ENCODE measurements around the gene LAMA2. TPM values are rescaled to one million over a fixed set of nuclear protein-coding genes. Genes with fewer than 3 reads are reported as not detected.

The LAMA2 gene
- total and polyA plus RNA-seq, 5 donors from 2014 or later, result 0.06 to 0.47 (median 0.09) TPM

DNA sequence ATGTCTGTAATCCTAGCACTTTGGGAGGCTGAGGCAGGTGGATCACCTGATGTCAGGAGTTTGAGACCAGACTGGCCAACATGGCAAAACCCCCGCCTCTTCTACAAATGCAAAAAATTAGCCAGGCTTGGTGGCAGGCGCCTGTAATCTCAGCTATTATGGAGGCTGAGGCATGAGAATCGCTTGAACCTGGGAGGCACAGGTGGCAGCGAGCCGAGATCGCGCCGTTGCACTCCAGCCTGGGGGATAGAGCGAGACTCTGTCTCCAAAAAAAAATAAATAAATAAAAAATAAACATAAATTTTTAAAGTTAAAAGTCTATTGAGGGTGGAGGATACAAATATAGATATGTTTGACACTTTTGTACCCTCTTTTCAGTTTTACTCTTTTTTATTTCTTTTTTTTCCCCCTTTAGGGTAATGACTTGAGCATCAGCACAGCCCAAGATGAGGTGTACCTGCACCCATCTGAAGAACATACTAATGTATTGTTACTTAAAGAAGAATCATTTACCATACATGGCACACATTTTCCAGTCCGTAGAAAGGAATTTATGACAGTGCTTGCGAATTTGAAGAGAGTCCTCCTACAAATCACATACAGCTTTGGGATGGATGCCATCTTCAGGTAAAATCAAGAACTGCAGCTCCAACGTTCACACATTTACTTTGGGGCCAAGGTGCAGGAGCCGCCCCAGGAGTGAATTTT, 368.9 kb downstream of the LAMA2 start:
- H3K4me1 ChIP-seq (ENCODE audit: control insufficient read depth, insufficient read depth, low read length, poor library complexity, severe bottlenecking), result no peaks in the 10 kb centered on the region
- Mint-ChIP-seq H3K27ac (no peak overlapping the region), H3K4me3 (no peak overlapping the region), H3K36me3 (no peaks in the 10 kb centered on the region), H3K4me1 (peaks cover 0 to 3% (median 0%) of the 10 kb centered on the region in 4 donors), H3K9me3 (peaks cover 0 to 1% (median 0%) of the 10 kb centered on the region in 7 donors), H3K27me3 (peaks cover 34% of the 10 kb centered on the region)
- H3K4me3 ChIP-seq (ENCODE audit: low read depth, low read length), result no peak overlapping the region
- no peaks in the 10 kb centered on the region for H3K36me3 ChIP-seq (ENCODE audit: control insufficient read depth, insufficient read depth, low read length)
- no peaks in the 10 kb centered on the region for H3K9me3 ChIP-seq (ENCODE audit: control insufficient read depth in 2 of 2, low read length in 2 of 2)
- no peak for ATAC-seq (ENCODE audit: low read depth in 2 of 2)
- peaks cover 2% of the 10 kb centered on the region for H3K27me3 ChIP-seq (ENCODE audit: control insufficient read depth, insufficient read depth, low read length)
- H3K27ac ChIP-seq (ENCODE audit: insufficient read depth, low read length, poor library complexity, severe bottlenecking), result no peak overlapping the region
- peak in 2 of 3 donors; percentile 13 to 63 for DNase-seq

DNA sequence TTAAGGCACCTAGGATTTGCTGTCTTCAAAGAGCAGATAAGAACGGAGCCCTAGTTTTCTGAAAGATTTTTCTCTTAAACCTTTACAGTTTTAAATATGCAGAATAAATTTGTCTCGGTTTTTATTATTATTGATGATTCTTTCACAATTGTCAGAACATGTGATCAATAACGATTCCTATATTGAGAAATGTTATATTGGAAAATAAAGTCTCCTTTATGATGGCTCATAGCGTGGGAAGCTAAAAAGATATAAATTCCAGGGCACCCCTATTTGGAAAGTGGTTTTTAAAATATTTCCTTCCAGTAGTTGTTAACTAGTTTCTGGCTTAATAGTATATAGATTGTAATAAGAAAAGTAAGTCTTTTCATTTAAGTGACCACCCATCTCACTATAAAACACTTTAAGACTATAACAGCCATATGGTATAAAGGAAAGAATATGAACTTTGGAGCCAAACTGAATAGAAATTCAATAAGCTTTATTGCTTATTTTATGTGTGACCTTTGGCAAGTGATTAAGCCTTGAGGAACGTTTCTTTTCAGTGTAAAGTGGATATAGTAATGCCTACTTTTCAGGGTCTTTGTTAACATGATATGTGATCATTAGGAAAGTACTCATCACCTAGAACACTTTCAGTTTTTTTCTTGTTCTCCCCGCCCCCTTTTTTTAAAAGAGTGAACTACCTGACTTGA, 369.6 kb downstream of the LAMA2 start:
- DNase-seq (no peak), ATAC-seq (ENCODE audit: low read depth in 2 of 2) (no peak)
- H3K4me3 Mint-ChIP-seq, result no peak overlapping the region
- no peak overlapping the region for H3K27ac ChIP-seq (ENCODE audit: insufficient read depth, low read length, poor library complexity, severe bottlenecking)
- H3K4me1 Mint-ChIP-seq, result peaks cover 0 to 3% (median 0%) of the 10 kb centered on the region in 4 donors
- H3K4me1 ChIP-seq (ENCODE audit: control insufficient read depth, insufficient read depth, low read length, poor library complexity, severe bottlenecking), result no peaks in the 10 kb centered on the region
- H3K9me3 Mint-ChIP-seq, result peaks cover 0 to 1% (median 0%) of the 10 kb centered on the region in 7 donors
- no peaks in the 10 kb centered on the region for H3K9me3 ChIP-seq (ENCODE audit: control insufficient read depth in 2 of 2, low read length in 2 of 2)
- H3K36me3 ChIP-seq (ENCODE audit: control insufficient read depth, insufficient read depth, low read length), result no peaks in the 10 kb centered on the region
- H3K27ac Mint-ChIP-seq, result no peak overlapping the region
- H3K36me3 Mint-ChIP-seq, result no peaks in the 10 kb centered on the region
- peaks cover 34% of the 10 kb centered on the region for H3K27me3 Mint-ChIP-seq
- no peak overlapping the region for H3K4me3 ChIP-seq (ENCODE audit: low read depth, low read length)
- H3K27me3 ChIP-seq (ENCODE audit: control insufficient read depth, insufficient read depth, low read length), result peaks cover 2% of the 10 kb centered on the region

DNA sequence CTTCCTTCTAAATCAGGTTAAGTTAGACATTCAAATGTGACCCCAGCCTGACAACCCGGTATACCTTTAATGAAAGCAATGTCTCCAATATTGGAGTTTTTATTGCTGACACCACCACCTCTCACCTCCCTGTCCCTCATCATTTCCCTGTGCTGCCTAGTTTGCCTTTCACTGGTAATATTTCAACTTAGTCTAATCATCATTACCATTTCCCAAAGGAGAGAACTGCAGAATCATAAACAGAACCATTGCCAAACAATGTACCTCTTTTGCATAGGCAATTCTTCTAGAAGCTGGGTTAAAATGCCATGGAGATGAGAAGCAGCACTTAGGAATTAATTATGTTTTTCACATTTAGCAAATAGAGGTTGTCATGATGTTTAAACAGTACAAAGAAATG, 370.3 kb downstream of the LAMA2 start:
- no peak overlapping the region for H3K4me3 ChIP-seq (ENCODE audit: low read depth, low read length)
- Mint-ChIP-seq H3K9me3 (peaks cover 0 to 1% (median 0%) of the 10 kb centered on the region in 7 donors), H3K27ac (no peak overlapping the region), H3K27me3 (peaks cover 28% of the 10 kb centered on the region), H3K4me1 (peaks cover 0 to 3% (median 0%) of the 10 kb centered on the region in 4 donors), H3K36me3 (no peaks in the 10 kb centered on the region), H3K4me3 (no peak overlapping the region)
- no peaks in the 10 kb centered on the region for H3K4me1 ChIP-seq (ENCODE audit: control insufficient read depth, insufficient read depth, low read length, poor library complexity, severe bottlenecking)
- no peaks in the 10 kb centered on the region for H3K9me3 ChIP-seq (ENCODE audit: control insufficient read depth in 2 of 2, low read length in 2 of 2)
- peaks cover 2% of the 10 kb centered on the region for H3K27me3 ChIP-seq (ENCODE audit: control insufficient read depth, insufficient read depth, low read length)
- ATAC-seq (ENCODE audit: low read depth in 2 of 2), result no peak
- no peaks in the 10 kb centered on the region for H3K36me3 ChIP-seq (ENCODE audit: control insufficient read depth, insufficient read depth, low read length)
- H3K27ac ChIP-seq (ENCODE audit: insufficient read depth, low read length, poor library complexity, severe bottlenecking), result no peak overlapping the region
- no peak for DNase-seq

DNA sequence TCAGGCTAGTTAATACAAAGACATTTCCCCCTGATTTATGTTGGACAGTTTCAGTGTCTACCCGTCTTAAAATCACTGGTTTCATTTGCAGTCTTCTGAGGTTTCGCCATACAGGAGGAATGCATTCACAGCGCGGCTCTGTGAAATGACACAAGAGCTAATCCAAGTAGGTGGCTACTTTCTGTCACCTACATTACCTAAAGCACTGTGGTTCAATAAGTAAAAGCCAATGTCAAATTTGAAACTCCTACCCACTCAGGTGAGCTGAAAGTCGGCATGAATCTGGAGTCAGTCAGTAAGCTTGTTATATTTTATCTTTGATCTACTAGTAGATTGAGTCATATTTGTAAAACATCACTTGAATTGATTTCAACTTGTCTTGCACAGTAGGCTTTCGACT, 370.8 kb downstream of the LAMA2 start:
- Histone ChIP-seq H3K36me3 (ENCODE audit: control insufficient read depth, insufficient read depth, low read length) (no peaks in the 10 kb centered on the region), H3K4me3 (ENCODE audit: low read depth, low read length) (no peak overlapping the region), H3K4me1 (ENCODE audit: control insufficient read depth, insufficient read depth, low read length, poor library complexity, severe bottlenecking) (no peaks in the 10 kb centered on the region), H3K27ac (ENCODE audit: insufficient read depth, low read length, poor library complexity, severe bottlenecking) (no peak overlapping the region), H3K9me3 (ENCODE audit: control insufficient read depth in 2 of 2, low read length in 2 of 2) (no peaks in the 10 kb centered on the region), H3K27me3 (ENCODE audit: control insufficient read depth, insufficient read depth, low read length) (peaks cover 2% of the 10 kb centered on the region)
- Mint-ChIP-seq H3K27me3 (peaks cover 26% of the 10 kb centered on the region), H3K4me1 (peaks cover 0 to 3% (median 0%) of the 10 kb centered on the region in 4 donors), H3K36me3 (no peaks in the 10 kb centered on the region), H3K9me3 (peaks cover 0 to 1% (median 0%) of the 10 kb centered on the region in 7 donors), H3K4me3 (no peak overlapping the region), H3K27ac (no peak overlapping the region)
- DNase-seq (peak in 1 of 3 donors; percentile 7), ATAC-seq (ENCODE audit: low read depth in 2 of 2) (no peak)

DNA sequence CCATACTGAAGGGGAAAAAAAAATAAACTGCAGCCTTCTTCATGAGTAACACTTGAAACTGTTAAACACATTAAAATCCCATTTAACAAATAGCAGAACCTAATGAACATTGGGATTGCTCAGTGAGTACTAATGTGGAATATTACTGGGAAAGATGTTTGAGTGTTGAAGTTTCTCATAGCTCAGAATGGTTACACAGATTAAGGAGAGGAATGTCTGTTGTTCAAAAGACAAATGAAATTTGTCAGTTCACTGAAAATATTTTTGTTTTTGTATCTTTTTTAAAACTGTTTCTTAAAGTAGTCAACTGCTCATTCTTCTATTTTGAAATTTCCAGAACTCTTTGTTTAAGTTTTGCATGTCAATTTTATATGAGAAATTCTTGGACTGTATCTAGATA, 374.3 kb downstream of the LAMA2 start:
- no peak for ATAC-seq (ENCODE audit: low read depth in 2 of 2)
- peaks cover 0 to 1% (median 0%) of the 10 kb centered on the region in 7 donors for H3K9me3 Mint-ChIP-seq
- no peak for DNase-seq
- Histone ChIP-seq H3K27me3 (ENCODE audit: control insufficient read depth, insufficient read depth, low read length) (no peaks in the 10 kb centered on the region), H3K27ac (ENCODE audit: insufficient read depth, low read length, poor library complexity, severe bottlenecking) (no peak overlapping the region), H3K9me3 (ENCODE audit: control insufficient read depth in 2 of 2, low read length in 2 of 2) (no peaks in the 10 kb centered on the region), H3K4me3 (ENCODE audit: low read depth, low read length) (no peak overlapping the region), H3K4me1 (ENCODE audit: control insufficient read depth, insufficient read depth, low read length, poor library complexity, severe bottlenecking) (no peaks in the 10 kb centered on the region), H3K36me3 (ENCODE audit: control insufficient read depth, insufficient read depth, low read length) (no peaks in the 10 kb centered on the region)
- no peaks in the 10 kb centered on the region for H3K36me3 Mint-ChIP-seq
- H3K4me1 Mint-ChIP-seq, result peaks cover 0 to 3% (median 0%) of the 10 kb centered on the region in 4 donors
- no peak overlapping the region for H3K27ac Mint-ChIP-seq
- peaks cover 20% of the 10 kb centered on the region for H3K27me3 Mint-ChIP-seq
- no peak overlapping the region for H3K4me3 Mint-ChIP-seq

DNA sequence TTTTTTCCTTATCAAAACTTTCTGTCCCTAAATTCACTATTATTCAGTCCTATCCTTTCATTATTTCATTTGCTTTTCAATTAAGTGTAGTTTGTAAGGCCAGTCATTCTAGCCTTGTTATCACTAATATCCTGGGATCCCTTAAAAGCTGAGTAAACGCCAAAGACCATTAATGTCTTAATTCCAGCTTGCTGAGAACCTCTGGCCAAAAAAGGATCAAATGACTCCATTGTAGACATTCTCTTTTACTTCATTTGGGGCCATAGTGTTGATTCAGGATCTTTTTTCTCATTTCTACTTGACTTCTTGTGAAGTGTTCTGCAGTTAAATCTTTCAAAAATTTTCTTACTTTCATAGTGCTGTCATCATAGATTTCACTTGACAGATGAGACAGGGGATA, 379.7 kb downstream of the LAMA2 start:
- Histone ChIP-seq H3K4me1 (ENCODE audit: control insufficient read depth, insufficient read depth, low read length, poor library complexity, severe bottlenecking) (no peaks in the 10 kb centered on the region), H3K27me3 (ENCODE audit: control insufficient read depth, insufficient read depth, low read length) (no peaks in the 10 kb centered on the region), H3K4me3 (ENCODE audit: low read depth, low read length) (no peak overlapping the region), H3K27ac (ENCODE audit: insufficient read depth, low read length, poor library complexity, severe bottlenecking) (no peak overlapping the region), H3K36me3 (ENCODE audit: control insufficient read depth, insufficient read depth, low read length) (no peaks in the 10 kb centered on the region), H3K9me3 (ENCODE audit: control insufficient read depth in 2 of 2, low read length in 2 of 2) (no peaks in the 10 kb centered on the region)
- no peak for DNase-seq
- H3K4me3 Mint-ChIP-seq, result no peak overlapping the region
- peaks cover 8% of the 10 kb centered on the region for H3K27me3 Mint-ChIP-seq
- no peaks in the 10 kb centered on the region for H3K4me1 Mint-ChIP-seq
- no peaks in the 10 kb centered on the region for H3K9me3 Mint-ChIP-seq
- ATAC-seq (ENCODE audit: low read depth in 2 of 2), result no peak
- H3K27ac Mint-ChIP-seq, result no peak overlapping the region
- no peaks in the 10 kb centered on the region for H3K36me3 Mint-ChIP-seq

DNA sequence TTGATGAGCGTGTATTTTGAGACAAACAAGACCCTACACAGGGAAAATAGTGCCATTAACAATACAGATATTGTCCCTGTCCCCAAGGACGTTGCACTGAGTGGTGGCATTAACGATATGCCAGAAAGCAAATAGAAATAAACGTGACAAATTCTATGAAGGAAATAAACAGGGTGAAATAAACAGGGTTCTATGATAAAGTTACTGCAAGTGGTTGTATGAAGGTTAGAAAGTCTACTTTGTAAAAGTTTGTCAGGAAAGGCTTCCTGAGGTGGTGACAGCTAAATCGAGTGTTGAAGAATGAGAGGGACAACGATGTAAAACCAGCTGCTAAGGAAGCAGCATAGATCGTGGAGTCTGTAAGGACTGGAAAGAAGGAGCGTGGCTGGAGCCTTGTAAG, 380.2 kb downstream of the LAMA2 start:
- no peaks in the 10 kb centered on the region for H3K36me3 Mint-ChIP-seq
- Histone ChIP-seq H3K4me3 (ENCODE audit: low read depth, low read length) (no peak overlapping the region), H3K36me3 (ENCODE audit: control insufficient read depth, insufficient read depth, low read length) (no peaks in the 10 kb centered on the region), H3K27me3 (ENCODE audit: control insufficient read depth, insufficient read depth, low read length) (no peaks in the 10 kb centered on the region), H3K4me1 (ENCODE audit: control insufficient read depth, insufficient read depth, low read length, poor library complexity, severe bottlenecking) (no peaks in the 10 kb centered on the region), H3K9me3 (ENCODE audit: control insufficient read depth in 2 of 2, low read length in 2 of 2) (no peaks in the 10 kb centered on the region), H3K27ac (ENCODE audit: insufficient read depth, low read length, poor library complexity, severe bottlenecking) (no peak overlapping the region)
- no peak overlapping the region for H3K4me3 Mint-ChIP-seq
- H3K27ac Mint-ChIP-seq, result no peak overlapping the region
- no peak for DNase-seq
- H3K4me1 Mint-ChIP-seq, result no peaks in the 10 kb centered on the region
- no peak for ATAC-seq (ENCODE audit: low read depth in 2 of 2)
- H3K27me3 Mint-ChIP-seq, result peaks cover 8% of the 10 kb centered on the region
- no peaks in the 10 kb centered on the region for H3K9me3 Mint-ChIP-seq
